Uterus (tissue), 4 donors: ENCODE results near the gene HEATR5A. TPM values are rescaled to one million over a fixed set of nuclear protein-coding genes. Genes with fewer than 3 reads are reported as not detected.
"Not testable (repeated sequence)": the region's sequence is repeated elsewhere in the genome, so short reads cannot be mapped to it uniquely, and the experiment has no call there.

ENCODE experiments used
- DNase-seq, 2 donors: peaks; one replicate each; pipeline ENCODE4 v3.0.0-alpha.2; 2019 to 2020
- H3K27ac ChIP-seq, 2 donors: fragments of 200-600 bp; sonication (generic); 1 replicate in 1 of 2; 2 replicates in 1 of 2; pipeline ENCODE4 v1.5.1; 2016 to 2018
- H3K27me3 ChIP-seq, 2 donors: fragments of 200-600 bp; sonication (generic); one replicate each; pipeline ENCODE4 v1.5.1; 2018 to 2019; ENCODE audit warnings: control low read depth in 1 of 2
- H3K36me3 ChIP-seq, 2 donors: fragments of 200-600 bp; sonication (generic); one replicate each; pipeline ENCODE4 v1.5.1; 2019; ENCODE audit warnings: control low read depth in 1 of 2
- H3K4me1 ChIP-seq, 2 donors: fragments of 200-600 bp; sonication (generic); one replicate each; pipeline ENCODE4 v1.5.1; 2018 to 2019; ENCODE audit warnings: control low read depth in 1 of 2
- H3K4me3 ChIP-seq, 2 donors: fragments of 200-600 bp; sonication (generic); 1 replicate in 1 of 2; 2 replicates in 1 of 2; pipeline ENCODE4 v1.5.1; 2018 to 2019; ENCODE audit warnings: mild to moderate bottlenecking in 1 of 2
- H3K9me3 ChIP-seq, 2 donors: fragments of 200-600 bp; sonication (generic); one replicate each; pipeline ENCODE4 v1.5.1; 2019; ENCODE audit warnings: control low read depth in 1 of 2
- CTCF ChIP-seq, 4 experiments: fragments of 200-600 bp in 2 of 4; fragments of 450-650 bp in 2 of 4; sonication (generic) in 2 of 4; IDR thresholded peaks; one replicate each; pipeline ENCODE4 v1.5.1; 2016 to 2019; ENCODE audit warnings: antibody characterized with exemption in 4 of 4, mild to moderate bottlenecking in 2 of 4, moderate library complexity in 1 of 4
- POLR2A ChIP-seq, 2 donors: fragments of 450-650 bp; IDR thresholded peaks; one replicate each; pipeline ENCODE4 v1.6.1; 2016; ENCODE audit warnings: antibody characterized with exemption in 2 of 2, mild to moderate bottlenecking in 1 of 2, moderate library complexity in 1 of 2
- intact Hi-C: fragments of 100-400 bp; cut with DNase I; formaldehyde crosslinking; loops from one replicate; pipeline ENCODE4 v1.15.1; 2023; ENCODE audit warnings: low total_unique reads
- total RNA-seq, 4 donors: library from RNA; depleted of rRNA in 3 of 4; stranded (reverse); fragments of >200 nt in 3 of 4; gene quantifications; one replicate each; pipeline versions ENCODE4 v1.1.0 to v1.2.4, GENCODE V29; 2014 to 2023
- donor health status: DM: yes; HTN: yes; CAD: no.

Gene HEATR5A
- total RNA-seq, 4 donors from 2014 or later, result 14.6 to 56.8 (median 38.8) TPM

- TF ChIP-seq POLR2A (IDR thresholded peaks at IDR 0.05) (no peak), CTCF (IDR thresholded peaks at IDR 0.05) (no peak)
- Histone ChIP-seq H3K9me3 (no peaks in the 10 kb centered on the region), H3K27me3 (no peaks in the 10 kb centered on the region), H3K4me3 (no peak overlapping the region), H3K27ac (no peak overlapping the region), H3K36me3 (no peaks in the 10 kb centered on the region), H3K4me1 (no peaks in the 10 kb centered on the region)
- intact Hi-C loops, result no loop called here
- no peak for DNase-seq
Measured at GRCh38 chr14:31339743-31340142, 80.6 kb downstream of the HEATR5A start.

- no peaks in the 10 kb centered on the region for H3K9me3 ChIP-seq
- intact Hi-C loops, result no loop called here
- H3K4me1 ChIP-seq, result no peaks in the 10 kb centered on the region
- H3K36me3 ChIP-seq, result no peaks in the 10 kb centered on the region
- H3K4me3 ChIP-seq, result no peak overlapping the region
- no peak for DNase-seq
- no peak overlapping the region for H3K27ac ChIP-seq
- no peaks in the 10 kb centered on the region for H3K27me3 ChIP-seq
- TF ChIP-seq POLR2A (IDR thresholded peaks at IDR 0.05), result no peak
- no peak for TF ChIP-seq CTCF (IDR thresholded peaks at IDR 0.05)
Measured at GRCh38 chr14:31337331-31337730, 83.0 kb downstream of the HEATR5A start.

- no peak overlapping the region for H3K27ac ChIP-seq
- no peaks in the 10 kb centered on the region for H3K36me3 ChIP-seq
- H3K4me3 ChIP-seq, result no peak overlapping the region
- TF ChIP-seq POLR2A (IDR thresholded peaks at IDR 0.05), result no peak
- TF ChIP-seq CTCF (IDR thresholded peaks at IDR 0.05), result no peak
- H3K9me3 ChIP-seq, result no peaks in the 10 kb centered on the region
- no peaks in the 10 kb centered on the region for H3K27me3 ChIP-seq
- intact Hi-C loops, result no loop called here
- H3K4me1 ChIP-seq, result no peaks in the 10 kb centered on the region
- DNase-seq, result no peak
Measured at GRCh38 chr14:31336646-31337045, 83.7 kb downstream of the HEATR5A start.

GRCh38 chr14:31331395-31331794 is 89.0 kb downstream of the HEATR5A start:
- H3K27me3 ChIP-seq, H3K36me3 ChIP-seq, H3K4me1 ChIP-seq, DNase-seq, H3K9me3 ChIP-seq, intact Hi-C loops, H3K27ac ChIP-seq, H3K4me3 ChIP-seq: not testable (repeated sequence)

- H3K27me3 ChIP-seq, H3K27ac ChIP-seq, H3K9me3 ChIP-seq, H3K36me3 ChIP-seq, DNase-seq, H3K4me3 ChIP-seq, H3K4me1 ChIP-seq, intact Hi-C loops: not testable (repeated sequence)
Measured at GRCh38 chr14:31329876-31330521, 90.4 kb downstream of the HEATR5A start.

- H3K4me1 ChIP-seq, result no peaks in the 10 kb centered on the region
- no peak for DNase-seq
- no peak overlapping the region for H3K27ac ChIP-seq
- TF ChIP-seq POLR2A (IDR thresholded peaks at IDR 0.05) (no peak), CTCF (IDR thresholded peaks at IDR 0.05) (no peak)
- no peaks in the 10 kb centered on the region for H3K36me3 ChIP-seq
- intact Hi-C loops, result no loop called here
- H3K9me3 ChIP-seq, result no peaks in the 10 kb centered on the region
- no peaks in the 10 kb centered on the region for H3K27me3 ChIP-seq
- H3K4me3 ChIP-seq, result no peak overlapping the region
Measured at GRCh38 chr14:31326111-31326510, 94.2 kb downstream of the HEATR5A start.
